ENCODE results near the gene NCS1. TPM values are rescaled to one million over a fixed set of nuclear protein-coding genes. Genes with fewer than 3 reads are reported as not detected.

Gene NCS1
- total RNA-seq, 1 donor from 2014 or later, result 32.8 TPM

DNA sequence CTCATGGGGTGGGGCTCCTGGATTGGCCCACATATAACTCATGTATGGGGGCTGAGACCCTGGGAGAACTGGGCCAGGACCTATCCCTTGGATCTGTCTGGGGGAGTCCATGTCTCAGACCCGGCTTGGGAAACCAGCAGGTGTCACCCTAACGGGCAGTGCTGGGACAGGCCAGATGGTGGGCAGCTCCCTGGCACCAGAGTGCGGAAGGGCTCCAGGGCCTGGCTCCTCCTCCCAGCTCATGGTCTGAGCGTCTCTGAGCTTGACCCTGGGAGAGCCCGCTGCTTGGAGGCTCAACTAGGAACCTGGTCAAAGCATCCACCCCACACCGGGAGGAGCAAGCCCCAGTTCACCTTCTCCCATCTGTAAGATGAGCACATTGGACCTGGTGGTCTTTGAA, 15.5 kb upstream of the NCS1 start:
- TF ChIP-seq, protein P1, sequence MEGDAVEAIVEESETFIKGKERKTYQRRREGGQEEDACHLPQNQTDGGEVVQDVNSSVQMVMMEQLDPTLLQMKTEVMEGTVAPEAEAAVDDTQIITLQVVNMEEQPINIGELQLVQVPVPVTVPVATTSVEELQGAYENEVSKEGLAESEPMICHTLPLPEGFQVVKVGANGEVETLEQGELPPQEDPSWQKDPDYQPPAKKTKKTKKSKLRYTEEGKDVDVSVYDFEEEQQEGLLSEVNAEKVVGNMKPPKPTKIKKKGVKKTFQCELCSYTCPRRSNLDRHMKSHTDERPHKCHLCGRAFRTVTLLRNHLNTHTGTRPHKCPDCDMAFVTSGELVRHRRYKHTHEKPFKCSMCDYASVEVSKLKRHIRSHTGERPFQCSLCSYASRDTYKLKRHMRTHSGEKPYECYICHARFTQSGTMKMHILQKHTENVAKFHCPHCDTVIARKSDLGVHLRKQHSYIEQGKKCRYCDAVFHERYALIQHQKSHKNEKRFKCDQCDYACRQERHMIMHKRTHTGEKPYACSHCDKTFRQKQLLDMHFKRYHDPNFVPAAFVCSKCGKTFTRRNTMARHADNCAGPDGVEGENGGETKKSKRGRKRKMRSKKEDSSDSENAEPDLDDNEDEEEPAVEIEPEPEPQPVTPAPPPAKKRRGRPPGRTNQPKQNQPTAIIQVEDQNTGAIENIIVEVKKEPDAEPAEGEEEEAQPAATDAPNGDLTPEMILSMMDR (conservative IDR thresholded peaks at IDR 0.05), result no peak
- Mint-ChIP-seq H3K9me3 (no peaks in the 10 kb centered on the region), H3K27ac (no peak overlapping the region), H3K4me1 (ENCODE audit: unreplicated experiment) (peaks cover 8% of the 10 kb centered on the region), H3K27me3 (no peaks in the 10 kb centered on the region), H3K36me3 (no peaks in the 10 kb centered on the region), H3K4me3 (no peak overlapping the region)
- no peak for DNase-seq (ENCODE audit: extremely low spot score, unreplicated experiment)

DNA sequence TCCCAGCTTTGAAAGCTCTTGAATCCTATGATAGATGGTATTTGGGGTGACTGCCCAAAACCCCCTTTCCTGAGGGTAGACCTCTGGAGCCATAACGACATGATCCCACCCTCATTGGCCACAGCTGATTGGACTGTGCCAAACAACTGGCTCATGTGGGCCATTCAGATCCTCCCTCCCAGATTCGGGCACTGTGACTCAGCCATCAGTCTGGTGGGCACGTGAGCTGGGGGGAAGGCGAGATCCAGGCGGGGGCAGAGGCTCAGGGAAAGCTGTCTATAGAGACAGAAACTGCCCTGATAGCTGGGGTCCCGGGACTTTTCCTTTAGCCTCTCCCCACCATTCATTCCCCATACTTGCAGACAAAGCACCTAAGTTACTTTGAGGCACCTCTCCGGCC, 15.1 kb upstream of the NCS1 start:
- TF ChIP-seq, protein P1 (conservative IDR thresholded peaks at IDR 0.05), result no peak
- no peaks in the 10 kb centered on the region for H3K27me3 Mint-ChIP-seq
- H3K9me3 Mint-ChIP-seq, result no peaks in the 10 kb centered on the region
- no peak overlapping the region for H3K4me3 Mint-ChIP-seq
- H3K27ac Mint-ChIP-seq, result no peak overlapping the region
- DNase-seq (ENCODE audit: extremely low spot score, unreplicated experiment), result no peak
- H3K4me1 Mint-ChIP-seq (ENCODE audit: unreplicated experiment), result peaks cover 4% of the 10 kb centered on the region
- H3K36me3 Mint-ChIP-seq, result no peaks in the 10 kb centered on the region

DNA sequence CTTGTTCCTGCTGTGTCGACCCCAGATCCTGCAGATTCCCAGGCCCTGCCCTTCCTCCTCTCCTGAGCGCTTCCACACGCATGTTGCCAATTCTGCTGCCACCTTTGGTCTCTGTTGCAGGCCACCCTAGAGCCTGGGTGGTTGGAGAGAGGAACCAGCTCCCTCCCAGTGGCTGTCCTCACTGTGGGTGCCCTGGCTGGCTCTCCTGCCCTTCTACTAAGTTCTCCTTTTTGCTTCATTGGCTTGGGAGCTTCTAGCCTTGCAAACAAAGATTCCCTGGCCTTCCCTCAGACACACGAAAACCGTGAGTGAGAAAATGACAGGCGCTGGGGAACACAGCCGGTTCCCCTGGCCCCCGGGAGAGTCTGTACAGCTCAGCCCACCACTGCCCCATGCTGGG, 14.2 kb upstream of the NCS1 start:
- Mint-ChIP-seq H3K27me3 (no peaks in the 10 kb centered on the region), H3K36me3 (no peaks in the 10 kb centered on the region), H3K27ac (no peak overlapping the region), H3K4me3 (no peak overlapping the region), H3K9me3 (no peaks in the 10 kb centered on the region), H3K4me1 (ENCODE audit: unreplicated experiment) (no peaks in the 10 kb centered on the region)
- TF ChIP-seq, protein P1 (conservative IDR thresholded peaks at IDR 0.05), result no peak
- no peak for DNase-seq (ENCODE audit: extremely low spot score, unreplicated experiment)

DNA sequence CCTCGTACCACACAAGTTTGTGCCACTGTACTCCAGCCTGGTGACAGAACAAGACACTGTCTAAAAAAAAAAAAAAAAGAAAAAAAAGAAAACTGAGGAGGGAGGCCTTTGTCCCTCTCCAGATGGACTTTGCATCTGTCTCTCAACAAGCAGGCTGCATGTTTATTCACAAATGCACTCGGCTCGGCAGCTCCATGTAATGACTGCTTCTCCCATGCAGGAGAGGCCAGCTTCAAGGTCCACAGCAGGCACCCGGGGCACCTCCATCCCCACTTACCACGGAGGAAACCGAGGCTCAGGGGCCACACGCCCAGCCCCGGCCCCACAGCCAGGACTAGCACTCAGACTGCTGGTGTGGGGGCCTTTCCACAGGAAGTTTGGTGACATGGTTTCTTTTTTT, 13.1 kb upstream of the NCS1 start:
- Mint-ChIP-seq H3K4me1 (ENCODE audit: unreplicated experiment) (no peaks in the 10 kb centered on the region), H3K36me3 (no peaks in the 10 kb centered on the region), H3K9me3 (no peaks in the 10 kb centered on the region), H3K4me3 (no peak overlapping the region), H3K27me3 (no peaks in the 10 kb centered on the region), H3K27ac (no peak overlapping the region)
- TF ChIP-seq, protein P1 (conservative IDR thresholded peaks at IDR 0.05), result no peak
- DNase-seq (ENCODE audit: extremely low spot score, unreplicated experiment), result no peak

DNA sequence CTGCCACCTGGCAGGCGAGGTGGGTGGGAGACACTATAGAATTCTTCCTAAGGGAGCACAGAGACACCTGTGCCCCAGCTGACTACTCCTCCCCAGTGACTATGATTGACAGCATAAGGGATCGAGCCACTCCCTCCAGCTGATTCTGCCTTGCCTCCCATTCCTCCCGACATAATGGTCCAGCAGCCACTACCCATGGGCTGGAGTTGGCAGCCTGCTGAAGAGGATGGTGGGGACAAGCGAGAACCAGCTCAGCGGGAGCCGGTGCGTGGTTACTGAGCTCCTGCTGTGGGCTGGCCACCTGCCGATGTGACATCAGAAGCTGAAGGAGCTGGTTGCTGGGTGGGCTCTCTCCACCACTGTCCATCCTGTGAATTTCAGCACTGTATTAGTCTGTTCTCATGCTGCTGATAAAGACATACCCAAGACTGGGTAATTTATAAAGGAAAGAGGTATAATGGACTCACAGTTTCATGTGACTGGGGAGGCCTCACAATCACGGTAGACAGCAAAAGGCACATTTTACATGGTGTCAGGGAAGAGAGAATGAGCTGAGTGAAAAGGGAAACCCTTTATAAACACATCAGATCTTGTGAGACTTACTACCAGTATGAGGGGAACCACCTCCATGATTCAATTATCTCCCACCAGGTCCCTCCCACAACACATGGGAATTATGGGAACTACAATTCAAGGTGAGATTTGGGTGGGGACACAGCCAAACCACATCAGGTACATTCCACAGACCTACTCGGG, 12.1 kb upstream of the NCS1 start:
- H3K27me3 Mint-ChIP-seq, result no peaks in the 10 kb centered on the region
- H3K9me3 Mint-ChIP-seq, result no peaks in the 10 kb centered on the region
- H3K4me3 Mint-ChIP-seq, result no peak overlapping the region
- no peaks in the 10 kb centered on the region for H3K36me3 Mint-ChIP-seq
- H3K27ac Mint-ChIP-seq, result no peak overlapping the region
- TF ChIP-seq, protein P1 (conservative IDR thresholded peaks at IDR 0.05), result no peak
- DNase-seq (ENCODE audit: extremely low spot score, unreplicated experiment), result no peak
- no peaks in the 10 kb centered on the region for H3K4me1 Mint-ChIP-seq (ENCODE audit: unreplicated experiment)
